K562 (cell line): ENCODE results near the gene TRAPPC2L. TPM values are rescaled to one million over a fixed set of nuclear protein-coding genes. Genes with fewer than 3 reads are reported as not detected.

Source experiments
- CBFA2T3 ChIP-seq: fragments of 450-650 bp; IDR thresholded peaks from 2 replicates; pipeline ENCODE4 v1.6.1; 2017
- ELF4 ChIP-seq: fragments of 450-650 bp; formaldehyde crosslinking; IDR thresholded peaks from 2 replicates; pipeline ENCODE4 v1.4.0; 2022; ENCODE audit warnings: missing genetic modification characterization
- FOXK1 ChIP-seq: sonication (generic); formaldehyde crosslinking; IDR thresholded peaks from 2 replicates; pipeline ENCODE4 v1.8.0; 2022; ENCODE audit warnings: missing genetic modification reagents, mild to moderate bottlenecking, borderline replicate concordance
- HDAC2 ChIP-seq: fragments of 450-650 bp; IDR thresholded peaks from 2 replicates; pipeline ENCODE4 v1.6.1; 2016; ENCODE audit warnings: mild to moderate bottlenecking
- RBFOX2 ChIP-seq: fragments of 200-400 bp; formaldehyde crosslinking; IDR thresholded peaks from 2 replicates; pipeline ENCODE4 v1.6.1; 2017; ENCODE audit warnings: low read depth, mild to moderate bottlenecking, low read length, moderate library complexity
- SP1 ChIP-seq: sonication (generic); formaldehyde crosslinking; IDR thresholded peaks from 2 replicates; pipeline ENCODE4 v1.8.1; 2022; ENCODE audit warnings: mild to moderate bottlenecking, missing genetic modification reagents
- ZNF124 ChIP-seq: sonication (generic); formaldehyde crosslinking; IDR thresholded peaks from 2 replicates; pipeline ENCODE4 v1.8.1; 2022; ENCODE audit warnings: missing genetic modification reagents
- ZNF224 ChIP-seq: sonication (generic); formaldehyde crosslinking; IDR thresholded peaks from 2 replicates; pipeline ENCODE4 v1.8.0; 2022; ENCODE audit warnings: mild to moderate bottlenecking, missing genetic modification reagents
- ZSCAN29 ChIP-seq: fragments of 450-650 bp; IDR thresholded peaks from 2 replicates; pipeline ENCODE4 v1.6.1; 2017
- polyA plus RNA-seq, 8 experiments: library from polyadenylated mRNA; depleted of rRNA in 4 of 8; stranded (reverse) in 5 of 8; unstranded in 3 of 8; fragments of >200 nt; fragmentation: Nextera tagmentation in 2 of 8; fragmentation: Illumina TruSeq in 1 of 8; extraction: Ambion mirVana in 2 of 8; extraction: Trizol in 1 of 8; gene quantifications; 2 replicates each; pipeline versions ENCODE4 v1.2.1 to v1.2.3, GENCODE V29; 2011 to 2014; ENCODE audit warnings: inconsistent platforms in 1 of 8, missing spikeins in 1 of 8
- total RNA-seq, 7 experiments: library from RNA; depleted of rRNA in 6 of 7; stranded (reverse); fragments of >200 nt in 6 of 7; fragmentation: Illumina TruSeq in 2 of 7; extraction: Trizol in 2 of 7; gene quantifications; 2 replicates each; pipeline versions ENCODE4 v1.2.1 to v1.2.3, GENCODE V29; 2011 to 2021; ENCODE audit warnings: low replicate concordance in 1 of 7
- TF ChIP-seq, protein P1 (sequence below): fragments of 250-450 bp; sonication (Bioruptor Pico); IDR thresholded peaks from 2 replicates; pipeline ENCODE4 v1.4.0; 2020; ENCODE audit warnings: borderline replicate concordance
- TF ChIP-seq, protein P2 (sequence below): sonication (generic); formaldehyde crosslinking; IDR thresholded peaks from 2 replicates; pipeline ENCODE4 v1.8.0; 2022; ENCODE audit warnings: mild to moderate bottlenecking, missing genetic modification reagents
- TF ChIP-seq, protein P3 (sequence below): fragments of 450-650 bp; conservative IDR thresholded peaks from 2 replicates; pipeline ENCODE4 v1.6.1; 2016; ENCODE audit warnings: missing genetic modification characterization, low read depth, mild to moderate bottlenecking, missing compliant biosample characterization, moderate library complexity
- TF ChIP-seq, protein P4 (sequence below): fragments of 450-650 bp; IDR thresholded peaks from 2 replicates; pipeline ENCODE4 v1.6.1; 2016; ENCODE audit warnings: mild to moderate bottlenecking
- TF ChIP-seq, protein P5 (sequence below): sonication (generic); formaldehyde crosslinking; IDR thresholded peaks from 2 replicates; pipeline ENCODE4 v1.8.1; 2023; ENCODE audit warnings: missing genetic modification reagents, mild to moderate bottlenecking, borderline replicate concordance

Gene TRAPPC2L
- total and polyA plus RNA-seq, 9 of the 15 experiments (the other 6 are each of a cell fraction or from before 2014, with no cell fraction given), result 60.4 to 398 (median 97.5) TPM

DNA sequence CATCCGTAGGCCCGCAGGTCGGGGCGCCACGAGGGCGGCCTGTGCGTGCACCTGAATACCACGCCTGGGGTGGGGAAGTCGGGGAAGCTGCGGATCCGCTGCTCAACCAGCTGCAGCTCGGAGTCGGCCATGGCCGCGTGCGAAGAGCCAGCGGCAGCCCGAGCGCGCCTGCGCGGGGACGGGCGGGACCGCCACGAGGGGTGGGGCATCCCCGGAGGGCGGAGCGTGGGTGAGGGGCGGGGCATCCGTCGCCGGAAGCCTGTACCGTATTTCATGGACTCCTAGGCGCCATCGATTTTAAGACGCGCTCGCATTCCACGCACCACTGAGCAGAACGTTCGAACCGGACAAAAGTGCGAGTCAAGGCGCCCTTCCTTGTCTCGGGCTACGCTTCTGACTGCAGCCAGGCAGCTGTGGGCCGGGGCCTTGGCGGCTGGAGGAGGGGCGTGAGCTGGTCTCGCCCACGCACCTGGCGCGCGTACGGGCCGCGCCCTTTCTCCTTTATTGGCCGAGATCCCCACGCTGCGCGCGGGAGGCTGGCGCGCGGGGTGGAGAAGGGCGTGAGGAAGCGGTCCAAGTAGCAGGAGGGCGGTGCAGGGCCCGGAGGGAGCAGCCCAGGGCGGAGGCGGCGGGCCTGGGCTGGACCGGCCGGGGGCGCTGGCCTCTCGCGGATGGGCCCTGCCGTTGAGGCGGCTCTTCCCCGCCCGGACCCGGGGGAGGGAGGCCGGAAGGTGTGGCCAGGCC lies 45.0 kb upstream of the TRAPPC2L start, which contains the start of gene APRT (continued):
- TF ChIP-seq ZNF224 (no peak), ZSCAN29 (0 out of 2 replicates have a peak, but pooled peaks have one; percentile 24), ELF4 (CRISPR knock-in tag) (no peak), HDAC2 (peak; percentile 55; the same call in 1 of the 2 replicates), ZNF124 (CRISPR knock-in tag) (no peak), CBFA2T3 (no peak), SP1 (CRISPR knock-in tag) (peak; percentile 88), FOXK1 (peak; percentile 61; the same call in 1 of the 2 replicates), RBFOX2 (peak; percentile 89)
- TF ChIP-seq, protein P1, sequence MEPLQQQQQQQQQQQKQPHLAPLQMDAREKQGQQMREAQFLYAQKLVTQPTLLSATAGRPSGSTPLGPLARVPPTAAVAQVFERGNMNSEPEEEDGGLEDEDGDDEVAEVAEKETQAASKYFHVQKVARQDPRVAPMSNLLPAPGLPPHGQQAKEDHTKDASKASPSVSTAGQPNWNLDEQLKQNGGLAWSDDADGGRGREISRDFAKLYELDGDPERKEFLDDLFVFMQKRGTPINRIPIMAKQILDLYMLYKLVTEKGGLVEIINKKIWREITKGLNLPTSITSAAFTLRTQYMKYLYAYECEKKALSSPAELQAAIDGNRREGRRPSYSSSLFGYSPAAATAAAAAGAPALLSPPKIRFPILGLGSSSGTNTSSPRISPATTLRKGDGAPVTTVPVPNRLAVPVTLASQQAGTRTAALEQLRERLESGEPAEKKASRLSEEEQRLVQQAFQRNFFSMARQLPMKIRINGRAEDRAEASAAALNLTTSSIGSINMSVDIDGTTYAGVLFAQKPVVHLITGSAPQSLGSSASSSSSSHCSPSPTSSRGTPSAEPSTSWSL (CRISPR knock-in tag), result no peak
- TF ChIP-seq, protein P2, sequence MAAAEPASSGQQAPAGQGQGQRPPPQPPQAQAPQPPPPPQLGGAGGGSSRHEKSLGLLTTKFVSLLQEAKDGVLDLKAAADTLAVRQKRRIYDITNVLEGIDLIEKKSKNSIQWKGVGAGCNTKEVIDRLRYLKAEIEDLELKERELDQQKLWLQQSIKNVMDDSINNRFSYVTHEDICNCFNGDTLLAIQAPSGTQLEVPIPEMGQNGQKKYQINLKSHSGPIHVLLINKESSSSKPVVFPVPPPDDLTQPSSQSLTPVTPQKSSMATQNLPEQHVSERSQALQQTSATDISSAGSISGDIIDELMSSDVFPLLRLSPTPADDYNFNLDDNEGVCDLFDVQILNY (CRISPR knock-in tag), result no peak
- TF ChIP-seq, protein P3, sequence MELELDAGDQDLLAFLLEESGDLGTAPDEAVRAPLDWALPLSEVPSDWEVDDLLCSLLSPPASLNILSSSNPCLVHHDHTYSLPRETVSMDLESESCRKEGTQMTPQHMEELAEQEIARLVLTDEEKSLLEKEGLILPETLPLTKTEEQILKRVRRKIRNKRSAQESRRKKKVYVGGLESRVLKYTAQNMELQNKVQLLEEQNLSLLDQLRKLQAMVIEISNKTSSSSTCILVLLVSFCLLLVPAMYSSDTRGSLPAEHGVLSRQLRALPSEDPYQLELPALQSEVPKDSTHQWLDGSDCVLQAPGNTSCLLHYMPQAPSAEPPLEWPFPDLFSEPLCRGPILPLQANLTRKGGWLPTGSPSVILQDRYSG (tag), result no peak
- TF ChIP-seq, protein P4, sequence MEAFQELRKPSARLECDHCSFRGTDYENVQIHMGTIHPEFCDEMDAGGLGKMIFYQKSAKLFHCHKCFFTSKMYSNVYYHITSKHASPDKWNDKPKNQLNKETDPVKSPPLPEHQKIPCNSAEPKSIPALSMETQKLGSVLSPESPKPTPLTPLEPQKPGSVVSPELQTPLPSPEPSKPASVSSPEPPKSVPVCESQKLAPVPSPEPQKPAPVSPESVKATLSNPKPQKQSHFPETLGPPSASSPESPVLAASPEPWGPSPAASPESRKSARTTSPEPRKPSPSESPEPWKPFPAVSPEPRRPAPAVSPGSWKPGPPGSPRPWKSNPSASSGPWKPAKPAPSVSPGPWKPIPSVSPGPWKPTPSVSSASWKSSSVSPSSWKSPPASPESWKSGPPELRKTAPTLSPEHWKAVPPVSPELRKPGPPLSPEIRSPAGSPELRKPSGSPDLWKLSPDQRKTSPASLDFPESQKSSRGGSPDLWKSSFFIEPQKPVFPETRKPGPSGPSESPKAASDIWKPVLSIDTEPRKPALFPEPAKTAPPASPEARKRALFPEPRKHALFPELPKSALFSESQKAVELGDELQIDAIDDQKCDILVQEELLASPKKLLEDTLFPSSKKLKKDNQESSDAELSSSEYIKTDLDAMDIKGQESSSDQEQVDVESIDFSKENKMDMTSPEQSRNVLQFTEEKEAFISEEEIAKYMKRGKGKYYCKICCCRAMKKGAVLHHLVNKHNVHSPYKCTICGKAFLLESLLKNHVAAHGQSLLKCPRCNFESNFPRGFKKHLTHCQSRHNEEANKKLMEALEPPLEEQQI, result no peak
- TF ChIP-seq, protein P5, sequence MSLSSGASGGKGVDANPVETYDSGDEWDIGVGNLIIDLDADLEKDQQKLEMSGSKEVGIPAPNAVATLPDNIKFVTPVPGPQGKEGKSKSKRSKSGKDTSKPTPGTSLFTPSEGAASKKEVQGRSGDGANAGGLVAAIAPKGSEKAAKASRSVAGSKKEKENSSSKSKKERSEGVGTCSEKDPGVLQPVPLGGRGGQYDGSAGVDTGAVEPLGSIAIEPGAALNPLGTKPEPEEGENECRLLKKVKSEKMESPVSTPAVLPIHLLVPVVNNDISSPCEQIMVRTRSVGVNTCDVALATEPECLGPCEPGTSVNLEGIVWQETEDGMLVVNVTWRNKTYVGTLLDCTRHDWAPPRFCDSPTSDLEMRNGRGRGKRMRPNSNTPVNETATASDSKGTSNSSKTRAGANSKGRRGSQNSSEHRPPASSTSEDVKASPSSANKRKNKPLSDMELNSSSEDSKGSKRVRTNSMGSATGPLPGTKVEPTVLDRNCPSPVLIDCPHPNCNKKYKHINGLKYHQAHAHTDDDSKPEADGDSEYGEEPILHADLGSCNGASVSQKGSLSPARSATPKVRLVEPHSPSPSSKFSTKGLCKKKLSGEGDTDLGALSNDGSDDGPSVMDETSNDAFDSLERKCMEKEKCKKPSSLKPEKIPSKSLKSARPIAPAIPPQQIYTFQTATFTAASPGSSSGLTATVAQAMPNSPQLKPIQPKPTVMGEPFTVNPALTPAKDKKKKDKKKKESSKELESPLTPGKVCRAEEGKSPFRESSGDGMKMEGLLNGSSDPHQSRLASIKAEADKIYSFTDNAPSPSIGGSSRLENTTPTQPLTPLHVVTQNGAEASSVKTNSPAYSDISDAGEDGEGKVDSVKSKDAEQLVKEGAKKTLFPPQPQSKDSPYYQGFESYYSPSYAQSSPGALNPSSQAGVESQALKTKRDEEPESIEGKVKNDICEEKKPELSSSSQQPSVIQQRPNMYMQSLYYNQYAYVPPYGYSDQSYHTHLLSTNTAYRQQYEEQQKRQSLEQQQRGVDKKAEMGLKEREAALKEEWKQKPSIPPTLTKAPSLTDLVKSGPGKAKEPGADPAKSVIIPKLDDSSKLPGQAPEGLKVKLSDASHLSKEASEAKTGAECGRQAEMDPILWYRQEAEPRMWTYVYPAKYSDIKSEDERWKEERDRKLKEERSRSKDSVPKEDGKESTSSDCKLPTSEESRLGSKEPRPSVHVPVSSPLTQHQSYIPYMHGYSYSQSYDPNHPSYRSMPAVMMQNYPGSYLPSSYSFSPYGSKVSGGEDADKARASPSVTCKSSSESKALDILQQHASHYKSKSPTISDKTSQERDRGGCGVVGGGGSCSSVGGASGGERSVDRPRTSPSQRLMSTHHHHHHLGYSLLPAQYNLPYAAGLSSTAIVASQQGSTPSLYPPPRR (CRISPR knock-in tag), result no peak
